Esophagus squamous epithelium (tissue), 5 donors: ENCODE results near the gene RPN1. TPM values are rescaled to one million over a fixed set of nuclear protein-coding genes. Genes with fewer than 3 reads are reported as not detected.
A peak's percentile ranks its signal among the peaks of the same experiment; 100 is the strongest.
"Not testable (repeated sequence)": the region's sequence is repeated elsewhere in the genome, so short reads cannot be mapped to it uniquely, and the experiment has no call there.

ENCODE experiments used
- DNase-seq: peaks from one replicate; lab custom pipeline; 2025; lab: John Stamatoyannopoulos, UW
- H3K27ac ChIP-seq, 4 donors: fragments of 200-600 bp; sonication (generic); one replicate each; pipeline ENCODE4 v1.5.1; 2016 to 2019; ENCODE audit warnings: mild to moderate bottlenecking in 1 of 4
- H3K27me3 ChIP-seq, 4 donors: fragments of 200-600 bp; sonication (generic); 1 replicate in 3 of 4; 2 replicates in 1 of 4; pipeline versions ENCODE4 v1.5.1 to v1.6.0; 2017 to 2021; ENCODE audit warnings: antibody characterized with exemption in 1 of 4
- H3K36me3 ChIP-seq, 3 donors: fragments of 200-600 bp; sonication (generic); one replicate each; pipeline ENCODE4 v1.5.1; 2016 to 2019
- H3K4me1 ChIP-seq, 3 donors: fragments of 200-600 bp; sonication (generic); one replicate each; pipeline ENCODE4 v1.5.1; 2017 to 2019
- H3K4me3 ChIP-seq, 4 donors: fragments of 200-600 bp; sonication (generic); 1 replicate in 3 of 4; 2 replicates in 1 of 4; pipeline ENCODE4 v1.5.1; 2016 to 2019; ENCODE audit warnings: mild to moderate bottlenecking in 2 of 4, moderate library complexity in 1 of 4
- H3K9me3 ChIP-seq, 3 donors: fragments of 200-600 bp; sonication (generic); one replicate each; pipeline ENCODE4 v1.5.1; 2016 to 2019
- POLR2A ChIP-seq, 4 donors: fragments of 450-650 bp; IDR thresholded peaks; one replicate each; pipeline ENCODE4 v1.6.1; 2017; ENCODE audit warnings: antibody characterized with exemption in 4 of 4, mild to moderate bottlenecking in 4 of 4, moderate library complexity in 3 of 4
- WGBS, 2 donors: methylation state at CpG; one replicate each; pipeline ENCODE4 v1.1.5; 2018; 5-methylcytosine and 5-hydroxymethylcytosine counted together
- intact Hi-C: fragments of 100-400 bp; cut with DNase I; formaldehyde crosslinking; loops from one replicate; pipeline ENCODE4 v1.15.0; 2022
- total RNA-seq, 4 donors: library from RNA; depleted of rRNA; stranded (reverse); fragments of >200 nt; gene quantifications; one replicate each; pipeline ENCODE4 v1.1.0, GENCODE V29; 2016
- TF ChIP-seq, protein P1 (sequence below), 6 experiments: fragments of 450-650 bp in 4 of 6; fragments of 200-600 bp in 2 of 6; sonication (generic) in 2 of 6; IDR thresholded peaks; one replicate each; pipeline ENCODE4 v1.5.1; 2016 to 2019; ENCODE audit warnings: antibody characterized with exemption in 6 of 6, mild to moderate bottlenecking in 4 of 6, moderate library complexity in 4 of 6
- donor health status: DM: yes; HTN: yes; CAD: no.

Gene RPN1
- total RNA-seq, 4 donors from 2014 or later, result 126 to 228 (median 182) TPM

DNA sequence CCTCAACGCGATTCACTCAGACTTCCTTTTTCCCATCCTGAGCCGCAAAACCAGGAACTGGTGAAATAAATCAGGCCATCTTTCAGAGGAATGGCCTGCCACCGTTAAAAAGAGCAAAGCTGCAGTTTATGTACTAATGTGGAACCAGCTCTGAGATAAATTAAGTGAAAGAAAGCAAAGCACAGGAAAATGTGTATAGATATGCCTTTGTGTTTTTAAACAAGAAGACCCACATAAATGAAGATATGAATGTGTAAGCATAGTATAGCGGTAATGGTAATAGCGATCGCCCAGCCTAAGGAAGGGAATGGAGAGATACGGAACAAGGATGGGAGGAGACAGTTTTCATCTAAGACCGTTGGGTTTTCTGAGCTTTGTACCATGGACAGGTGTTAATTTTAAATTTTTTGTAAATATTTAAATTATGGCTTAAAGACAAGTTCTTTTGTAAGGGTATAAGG, 30.8 kb upstream of the RPN1 start:
- intact Hi-C loops, result loop anchor here (5.0 kb wide), 1 partner anchor 116 kb away; no protein-coding TSS in a partner anchor
- Histone ChIP-seq H3K4me1 (peaks cover 0 to 12% (median 7%) of the 10 kb centered on the region in 3 donors), H3K36me3 (no peaks in the 10 kb centered on the region), H3K4me3 (peak overlapping the region; percentile 59 to 79 (median 70)), H3K9me3 (no peaks in the 10 kb centered on the region), H3K27me3 (no peaks in the 10 kb centered on the region), H3K27ac (peak overlapping the region; percentile 92 to 98 (median 96))
- TF ChIP-seq, protein P1, sequence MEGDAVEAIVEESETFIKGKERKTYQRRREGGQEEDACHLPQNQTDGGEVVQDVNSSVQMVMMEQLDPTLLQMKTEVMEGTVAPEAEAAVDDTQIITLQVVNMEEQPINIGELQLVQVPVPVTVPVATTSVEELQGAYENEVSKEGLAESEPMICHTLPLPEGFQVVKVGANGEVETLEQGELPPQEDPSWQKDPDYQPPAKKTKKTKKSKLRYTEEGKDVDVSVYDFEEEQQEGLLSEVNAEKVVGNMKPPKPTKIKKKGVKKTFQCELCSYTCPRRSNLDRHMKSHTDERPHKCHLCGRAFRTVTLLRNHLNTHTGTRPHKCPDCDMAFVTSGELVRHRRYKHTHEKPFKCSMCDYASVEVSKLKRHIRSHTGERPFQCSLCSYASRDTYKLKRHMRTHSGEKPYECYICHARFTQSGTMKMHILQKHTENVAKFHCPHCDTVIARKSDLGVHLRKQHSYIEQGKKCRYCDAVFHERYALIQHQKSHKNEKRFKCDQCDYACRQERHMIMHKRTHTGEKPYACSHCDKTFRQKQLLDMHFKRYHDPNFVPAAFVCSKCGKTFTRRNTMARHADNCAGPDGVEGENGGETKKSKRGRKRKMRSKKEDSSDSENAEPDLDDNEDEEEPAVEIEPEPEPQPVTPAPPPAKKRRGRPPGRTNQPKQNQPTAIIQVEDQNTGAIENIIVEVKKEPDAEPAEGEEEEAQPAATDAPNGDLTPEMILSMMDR (IDR thresholded peaks at IDR 0.05), result no peak
- TF ChIP-seq POLR2A (IDR thresholded peaks at IDR 0.05), result no peak
- no peak for DNase-seq
- 40 to 43% methylated on average over 9 of the region's 9 CpGs for WGBS, 2 donors

DNA sequence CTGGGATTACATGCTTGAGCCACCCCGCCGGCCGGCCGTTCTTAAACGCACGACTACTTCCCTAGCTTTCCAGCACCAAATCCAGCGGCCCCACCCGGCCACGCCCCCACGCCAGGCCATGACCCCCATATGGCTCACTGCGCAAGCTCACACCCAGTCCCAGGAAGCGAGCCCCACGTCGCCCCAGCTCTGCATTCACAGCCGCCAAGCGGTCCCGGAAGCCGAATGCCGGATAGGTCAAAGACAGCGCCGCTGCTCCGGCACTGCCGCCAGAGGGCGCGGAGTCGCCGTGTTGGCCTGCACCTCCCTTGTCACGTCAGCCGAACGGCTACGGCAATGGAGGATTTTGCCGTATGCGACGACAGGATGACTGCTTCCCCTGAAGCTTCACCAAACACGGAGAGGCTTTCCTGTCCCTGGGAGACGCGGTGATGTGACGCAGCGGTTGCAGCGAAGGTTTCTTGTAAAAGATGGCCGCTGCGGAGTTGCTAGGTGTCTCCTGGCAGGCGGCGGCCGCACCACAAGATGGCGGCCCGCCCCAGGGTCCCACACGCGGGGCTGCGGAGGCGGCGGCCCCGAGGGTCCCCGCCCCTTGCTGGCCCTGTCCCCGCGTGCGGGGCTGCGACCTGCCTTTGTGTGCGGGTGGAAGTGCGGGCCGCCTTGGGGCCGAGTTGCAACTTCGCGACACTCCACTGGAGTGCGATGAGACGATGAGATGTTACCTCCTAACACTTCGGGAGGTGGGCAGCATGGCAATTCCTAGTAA, 30.2 kb upstream of the RPN1 start:
- Histone ChIP-seq H3K9me3 (no peaks in the 10 kb centered on the region), H3K4me1 (peaks cover 0 to 12% (median 7%) of the 10 kb centered on the region in 3 donors), H3K4me3 (peak overlapping the region; percentile 59 to 79 (median 70)), H3K27me3 (no peaks in the 10 kb centered on the region), H3K27ac (peak overlapping the region; percentile 92 to 98 (median 96)), H3K36me3 (no peaks in the 10 kb centered on the region)
- TF ChIP-seq POLR2A (IDR thresholded peaks at IDR 0.05), result peak in 2 of 4 donors; percentile 66 to 84
- TF ChIP-seq, protein P1 (IDR thresholded peaks at IDR 0.05), result peak; percentile 88 to 100 (median 99)
- WGBS, 2 donors, result 0% methylated on average over 6 to 7 of the region's 67 CpGs
- DNase-seq, result peak; percentile 88
- intact Hi-C loops, result loop anchor here (5.0 kb wide), 1 partner anchor 117 kb away; no protein-coding TSS in a partner anchor

DNA sequence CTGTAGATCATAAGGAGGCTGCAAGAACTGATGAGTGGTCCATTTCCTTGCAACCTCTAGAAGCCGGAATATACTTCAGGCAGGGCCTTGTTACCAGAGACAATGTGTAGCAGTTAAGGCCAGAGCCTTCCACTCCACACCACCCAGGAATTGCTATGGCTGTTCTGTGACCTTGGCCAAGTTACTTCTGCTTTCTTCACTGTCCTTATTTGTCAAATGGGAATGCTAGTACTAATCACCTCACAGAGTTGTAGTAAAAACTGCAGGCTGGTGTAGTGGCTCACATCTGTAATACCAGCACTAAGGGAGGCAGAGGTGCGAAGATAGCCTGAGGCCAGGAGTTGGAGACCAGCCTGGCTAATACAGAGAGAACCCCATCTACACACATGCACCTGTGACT, 28.7 kb upstream of the RPN1 start:
- TF ChIP-seq, protein P1 (IDR thresholded peaks at IDR 0.05), result no peak
- no peak for TF ChIP-seq POLR2A (IDR thresholded peaks at IDR 0.05)
- Histone ChIP-seq H3K4me1 (peaks cover 0 to 12% (median 7%) of the 10 kb centered on the region in 3 donors), H3K9me3 (no peaks in the 10 kb centered on the region), H3K36me3 (no peaks in the 10 kb centered on the region), H3K4me3 (no peak overlapping the region), H3K27ac (no peak overlapping the region), H3K27me3 (no peaks in the 10 kb centered on the region)
- intact Hi-C loops, result no loop called here
- WGBS, 2 donors, result 100% methylated on average over 2 of the region's 2 CpGs
- no peak for DNase-seq

DNA sequence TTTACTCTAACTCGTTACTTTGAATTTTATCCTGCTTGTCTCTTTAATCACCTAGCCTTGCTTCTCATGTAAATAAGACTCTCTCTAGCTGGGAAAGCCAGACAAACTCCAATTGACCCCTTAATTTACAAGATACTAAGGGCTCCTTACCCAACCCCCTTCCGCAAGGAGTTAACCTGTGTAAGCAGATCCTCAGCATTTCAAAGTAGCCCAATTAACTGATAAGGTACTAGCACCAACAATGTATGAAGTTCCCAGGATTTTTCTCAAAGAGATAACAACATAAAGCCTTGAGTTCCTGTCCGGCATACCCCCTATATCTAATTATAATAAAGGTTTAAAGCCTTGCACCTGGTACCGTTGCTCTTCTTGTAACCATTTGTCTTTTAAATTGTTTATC, 25.2 kb upstream of the RPN1 start:
- 72 to 73% methylated on average over 4 of the region's 4 CpGs for WGBS, 2 donors
- H3K4me3 ChIP-seq, intact Hi-C loops, H3K27me3 ChIP-seq, DNase-seq, H3K4me1 ChIP-seq, H3K27ac ChIP-seq, H3K9me3 ChIP-seq, H3K36me3 ChIP-seq: not testable (repeated sequence)

DNA sequence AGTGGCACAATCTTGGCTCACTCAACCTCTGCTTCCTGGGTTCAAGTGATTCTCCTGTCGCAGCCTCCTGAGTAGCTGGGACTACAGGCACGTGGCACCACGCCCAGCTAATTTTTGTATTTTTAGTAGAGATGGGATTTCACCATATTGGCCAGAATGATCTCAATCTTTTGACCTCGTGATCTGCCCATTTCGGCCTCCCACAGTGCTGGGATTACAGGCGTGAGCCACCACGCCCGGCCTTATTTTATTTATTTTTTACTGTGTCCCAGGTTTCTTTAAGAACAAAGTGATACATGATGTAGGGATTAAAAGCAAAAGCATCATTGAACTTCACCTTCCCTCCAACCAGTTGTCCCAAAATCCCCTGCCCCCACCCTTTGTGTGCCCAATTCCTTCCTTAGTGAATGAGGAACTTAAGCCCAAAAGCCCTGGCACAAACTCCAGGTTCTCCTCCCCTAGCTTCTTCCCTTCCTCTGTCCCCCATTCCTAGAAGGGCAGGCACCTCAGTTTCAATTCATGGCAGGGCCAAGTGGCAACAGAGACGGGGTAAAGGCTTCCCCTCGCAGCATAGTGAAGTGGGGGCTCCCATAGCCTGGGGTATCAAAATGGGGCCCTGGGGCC, 23.7 kb upstream of the RPN1 start:
- Histone ChIP-seq H3K9me3 (no peaks in the 10 kb centered on the region), H3K4me3 (no peak overlapping the region), H3K36me3 (no peaks in the 10 kb centered on the region), H3K27ac (peak overlapping the region in 1 of 4 donors; percentile 3), H3K27me3 (no peaks in the 10 kb centered on the region), H3K4me1 (no peaks in the 10 kb centered on the region)
- intact Hi-C loops, result no loop called here
- no peak for DNase-seq
- 76 to 87% methylated on average over 9 of the region's 10 CpGs for WGBS, 2 donors
- TF ChIP-seq, protein P1 (IDR thresholded peaks at IDR 0.05), result no peak
- no peak for TF ChIP-seq POLR2A (IDR thresholded peaks at IDR 0.05)
